GM21825 (cell line): ENCODE measurements around the gene SRXN1.
A peak's percentile ranks its signal among the peaks of the same experiment; 100 is the strongest.
"Not testable (repeated sequence)": the region's sequence is repeated elsewhere in the genome, so short reads cannot be mapped to it uniquely, and the experiment has no call there.

Experiments used
- ATAC-seq: cut with Tn5 transposase; IDR thresholded peaks from one replicate; pipeline ENCODE4 v1.9.1; 2021; ENCODE audit warnings: mild to moderate bottlenecking, moderate library complexity; ENCODE audit not compliant: unreplicated experiment

SRXN1 gene

GRCh38 chr20:653110-653589 is at the start of gene SRXN1:
Gene SRXN1 (minus strand): TSS chr20:653200. CDS start chr20:653185, 15 bp downstream.
- peak; percentile 85 for ATAC-seq

GRCh38 chr20:701401-702129 is 48.6 kb upstream of the SRXN1 start:
- ATAC-seq = no peak

- ATAC-seq = no peak
Measured at GRCh38 chr20:699811-700338, 46.9 kb upstream of the SRXN1 start.

GRCh38 chr20:699342-699741 is 46.3 kb upstream of the SRXN1 start:
- ATAC-seq = no peak

- ATAC-seq = no peak
Measured at GRCh38 chr20:698276-698675, 45.3 kb upstream of the SRXN1 start.

GRCh38 chr20:697826-698225 is 44.8 kb upstream of the SRXN1 start:
- ATAC-seq = no peak

- no peak for ATAC-seq
Measured at GRCh38 chr20:695165-695866, 42.3 kb upstream of the SRXN1 start.

- ATAC-seq = no peak
Measured at GRCh38 chr20:694496-694895, 41.5 kb upstream of the SRXN1 start.

- not testable (repeated sequence) for ATAC-seq
Measured at GRCh38 chr20:693786-694185, 40.8 kb upstream of the SRXN1 start.

GRCh38 chr20:692044-692443 is 39.0 kb upstream of the SRXN1 start:
- ATAC-seq = no peak

GRCh38 chr20:689947-690346 is 36.9 kb upstream of the SRXN1 start:
- ATAC-seq = no peak

- ATAC-seq = no peak
Measured at GRCh38 chr20:689348-689747, 36.3 kb upstream of the SRXN1 start.

- ATAC-seq = no peak
Measured at GRCh38 chr20:688809-689212, 35.8 kb upstream of the SRXN1 start.

GRCh38 chr20:687468-688203 is 34.6 kb upstream of the SRXN1 start:
- no peak for ATAC-seq

GRCh38 chr20:684676-685319 is 31.8 kb upstream of the SRXN1 start:
- no peak for ATAC-seq

- ATAC-seq = no peak
Measured at GRCh38 chr20:682123-682522, 29.1 kb upstream of the SRXN1 start.

- no peak for ATAC-seq
Measured at GRCh38 chr20:680638-681187, 27.7 kb upstream of the SRXN1 start.

- ATAC-seq = no peak
Measured at GRCh38 chr20:677957-678356, 25.0 kb upstream of the SRXN1 start.

- ATAC-seq = no peak
Measured at GRCh38 chr20:676967-677366, 24.0 kb upstream of the SRXN1 start.

- ATAC-seq = no peak
Measured at GRCh38 chr20:676315-676937, 23.4 kb upstream of the SRXN1 start.
